HAP-1 (cell line): ENCODE measurements around the gene RNU6-1.
A peak's percentile ranks its signal among the peaks of the same experiment; 100 is the strongest.

Experiments used
- DNase-seq, 2 experiments: peaks; one replicate each; pipeline ENCODE4 v3.0.0-alpha.2; 2016 to 2020; ENCODE audit warnings: low spot score in 2 of 2
- H3K27me3 ChIP-seq: fragments of 250-450 bp; sonication (Bioruptor Pico); 2 replicates; pipeline ENCODE4 v1.5.1; 2020; ENCODE audit warnings: low read depth, mild to moderate bottlenecking, moderate library complexity
- H3K36me3 ChIP-seq: fragments of 250-450 bp; sonication (Bioruptor Pico); replicated peaks from 2 replicates; pipeline ENCODE4 v1.5.1; 2020; ENCODE audit warnings: mild to moderate bottlenecking
- H3K4me1 ChIP-seq: fragments of 250-450 bp; sonication (Bioruptor Pico); 2 replicates; pipeline ENCODE4 v1.5.1; 2020; ENCODE audit warnings: mild to moderate bottlenecking
- H3K4me3 ChIP-seq: fragments of 250-450 bp; sonication (Bioruptor Pico); 2 replicates; pipeline ENCODE4 v1.5.1; 2020; ENCODE audit warnings: mild to moderate bottlenecking, moderate library complexity
- H3K9me3 ChIP-seq: fragments of 250-450 bp; sonication (Bioruptor Pico); 2 replicates; pipeline ENCODE4 v1.5.1; 2020; ENCODE audit warnings: mild to moderate bottlenecking, moderate library complexity
- in situ Hi-C: fragments of 300-500 bp; cut with MboI; formaldehyde crosslinking; loops from 3 replicates; pipeline ENCODE4 v1.14.3; 2020; ENCODE audit warnings: low sequenced_read_pairs, inconsistent platforms, mixed read lengths

RNU6-1 gene

GRCh38 chr15:67803996-67804843, 35.6 kb downstream of the RNU6-1 start:
- Histone ChIP-seq H3K4me1 (peaks cover 8% of the 10 kb centered on the region), H3K4me3 (no peak overlapping the region), H3K27me3 (no peaks in the 10 kb centered on the region), H3K36me3 (no peaks in the 10 kb centered on the region), H3K9me3 (no peaks in the 10 kb centered on the region)
- in situ Hi-C loops: no loop called here
- no peak for DNase-seq

GRCh38 chr15:67803299-67803698, 36.5 kb downstream of the RNU6-1 start:
- Histone ChIP-seq H3K4me3 (no peak overlapping the region), H3K4me1 (peaks cover 8% of the 10 kb centered on the region), H3K27me3 (no peaks in the 10 kb centered on the region), H3K36me3 (no peaks in the 10 kb centered on the region), H3K9me3 (no peaks in the 10 kb centered on the region)
- peak in 1 of 2 experiments; percentile 7 for DNase-seq
- in situ Hi-C loops: no loop called here

GRCh38 chr15:67801926-67802914, 37.6 kb downstream of the RNU6-1 start:
- H3K27me3 ChIP-seq: no peaks in the 10 kb centered on the region
- no peak overlapping the region for H3K4me3 ChIP-seq
- in situ Hi-C loops: no loop called here
- H3K36me3 ChIP-seq: no peaks in the 10 kb centered on the region
- peaks cover 8% of the 10 kb centered on the region for H3K4me1 ChIP-seq
- no peak for DNase-seq
- H3K9me3 ChIP-seq: no peaks in the 10 kb centered on the region

- Histone ChIP-seq H3K4me3 (no peak overlapping the region), H3K36me3 (no peaks in the 10 kb centered on the region), H3K27me3 (no peaks in the 10 kb centered on the region), H3K9me3 (no peaks in the 10 kb centered on the region), H3K4me1 (peaks cover 8% of the 10 kb centered on the region)
- in situ Hi-C loops: no loop called here
- DNase-seq: no peak
These were observed 38.7 kb downstream of the RNU6-1 start for GRCh38 chr15:67801142-67801541.

GRCh38 chr15:67799801-67800205, 40.0 kb downstream of the RNU6-1 start:
- Histone ChIP-seq H3K27me3 (no peaks in the 10 kb centered on the region), H3K4me1 (peaks cover 8% of the 10 kb centered on the region), H3K9me3 (peaks cover 5% of the 10 kb centered on the region; the same call in 1 of the 2 replicates), H3K4me3 (no peak overlapping the region), H3K36me3 (no peaks in the 10 kb centered on the region)
- no peak for DNase-seq
- in situ Hi-C loops: no loop called here

- Histone ChIP-seq H3K36me3 (no peaks in the 10 kb centered on the region), H3K9me3 (peaks cover 5% of the 10 kb centered on the region; the same call in 1 of the 2 replicates), H3K4me3 (no peak overlapping the region), H3K4me1 (peaks cover 8% of the 10 kb centered on the region), H3K27me3 (no peaks in the 10 kb centered on the region)
- no peak for DNase-seq
- in situ Hi-C loops: no loop called here
These were observed 43.4 kb downstream of the RNU6-1 start for GRCh38 chr15:67796196-67797127.

GRCh38 chr15:67794832-67795574, 44.8 kb downstream of the RNU6-1 start:
- no peak for DNase-seq

GRCh38 chr15:67792250-67792942, 47.4 kb downstream of the RNU6-1 start:
- no peak for DNase-seq
- no peaks in the 10 kb centered on the region for H3K27me3 ChIP-seq
- no peaks in the 10 kb centered on the region for H3K36me3 ChIP-seq
- in situ Hi-C loops: no loop called here
- H3K9me3 ChIP-seq: peaks cover 5% of the 10 kb centered on the region; the same call in 1 of the 2 replicates
- no peaks in the 10 kb centered on the region for H3K4me1 ChIP-seq
- H3K4me3 ChIP-seq: no peak overlapping the region

More at GRCh38 chr15:67794832-67795574, 44.8 kb downstream of the RNU6-1 start:
- Histone ChIP-seq H3K4me1 (peaks cover 6% of the 10 kb centered on the region), H3K27me3 (no peaks in the 10 kb centered on the region), H3K36me3 (no peaks in the 10 kb centered on the region), H3K4me3 (no peak overlapping the region), H3K9me3 (peaks cover 5% of the 10 kb centered on the region; the same call in 1 of the 2 replicates)
- in situ Hi-C loops: no loop called here

GRCh38 chr15:67790610-67791319, 49.1 kb downstream of the RNU6-1 start:
- in situ Hi-C loops: no loop called here
- no peaks in the 10 kb centered on the region for H3K36me3 ChIP-seq
- DNase-seq: no peak
- H3K9me3 ChIP-seq: peaks cover 5% of the 10 kb centered on the region; the same call in 1 of the 2 replicates
- no peaks in the 10 kb centered on the region for H3K4me1 ChIP-seq
- no peaks in the 10 kb centered on the region for H3K27me3 ChIP-seq
- no peak overlapping the region for H3K4me3 ChIP-seq
